IPS-18c (cell line): ENCODE results near the gene F13A1.

Experiments used
- H3K4me3 ChIP-seq: 2 replicates; pipeline ENCODE4 v1.7.0; 2013; ENCODE audit warnings: low read depth, mild to moderate bottlenecking, low read length, moderate library complexity; ENCODE audit not compliant: insufficient read depth
- H3K9me3 ChIP-seq: one replicate; pipeline ENCODE4 v1.6.1; 2013; ENCODE audit warnings: mild to moderate bottlenecking, low read length, moderate library complexity; ENCODE audit not compliant: control insufficient read depth, insufficient read depth

The F13A1 gene

GRCh38 chr6:6224933-6225486 lies 95.5 kb downstream of the F13A1 start:
- Histone ChIP-seq H3K4me3 (no peak overlapping the region), H3K9me3 (no peaks in the 10 kb centered on the region)

- no peaks in the 10 kb centered on the region for H3K9me3 ChIP-seq
Measured at GRCh38 chr6:6221787-6222535, 98.5 kb downstream of the F13A1 start.

GRCh38 chr6:6220718-6221117 lies 99.7 kb downstream of the F13A1 start:
- Histone ChIP-seq H3K9me3 (no peaks in the 10 kb centered on the region), H3K4me3 (no peak overlapping the region)

More at GRCh38 chr6:6221787-6222535, 98.5 kb downstream of the F13A1 start:
- no peak overlapping the region for H3K4me3 ChIP-seq

GRCh38 chr6:6219716-6220115 lies 100.7 kb downstream of the F13A1 start:
- H3K4me3 ChIP-seq, result no peak overlapping the region
- H3K9me3 ChIP-seq, result no peaks in the 10 kb centered on the region

DNA sequence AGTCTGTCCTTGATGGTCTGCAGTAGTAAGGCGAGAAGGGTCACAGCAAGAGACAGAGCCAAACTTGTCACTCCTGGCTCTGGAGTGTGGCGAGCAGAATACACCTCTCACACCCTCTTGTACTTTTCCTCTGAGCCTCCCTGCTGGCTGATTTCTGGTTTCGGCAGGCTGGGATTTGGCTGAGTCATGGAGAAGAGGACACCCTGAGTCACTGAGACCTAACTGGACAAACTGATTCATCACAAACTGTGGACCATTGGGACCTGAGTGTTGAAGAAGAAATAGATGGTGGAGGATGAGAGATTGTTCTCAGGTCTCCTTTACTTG lies 101.7 kb downstream of the F13A1 start:
- H3K4me3 ChIP-seq, result no peak overlapping the region
- no peaks in the 10 kb centered on the region for H3K9me3 ChIP-seq

GRCh38 chr6:6217855-6218758 lies 102.4 kb downstream of the F13A1 start:
- Histone ChIP-seq H3K9me3 (no peaks in the 10 kb centered on the region), H3K4me3 (no peak overlapping the region)

GRCh38 chr6:6210994-6211393 lies 109.5 kb downstream of the F13A1 start:
- Histone ChIP-seq H3K9me3 (peaks cover 3% of the 10 kb centered on the region), H3K4me3 (no peak overlapping the region)

DNA sequence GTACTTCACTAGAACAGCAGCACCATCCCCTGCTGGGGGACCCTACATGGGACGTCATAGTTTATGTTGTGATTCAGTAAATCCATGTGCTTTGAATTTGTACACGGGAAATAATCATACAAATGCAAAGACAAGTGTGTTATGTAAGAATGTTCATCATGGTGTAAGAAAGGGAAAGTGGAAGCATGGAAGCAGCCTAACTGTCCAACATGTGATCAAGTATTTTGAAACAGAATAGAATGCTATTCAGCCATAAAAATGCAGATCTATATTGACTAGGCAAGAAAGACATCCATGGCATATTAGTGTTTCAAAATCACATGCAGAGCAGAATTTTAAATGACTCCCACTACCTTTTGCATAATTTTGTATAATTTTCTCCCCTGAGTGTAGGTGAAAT lies 117.6 kb downstream of the F13A1 start:
- Histone ChIP-seq H3K4me3 (no peak overlapping the region), H3K9me3 (no peaks in the 10 kb centered on the region)

- H3K4me3 ChIP-seq, result no peak overlapping the region
- no peaks in the 10 kb centered on the region for H3K9me3 ChIP-seq
Measured at GRCh38 chr6:6201200-6201599, 119.3 kb downstream of the F13A1 start.

GRCh38 chr6:6199678-6200077 lies 120.8 kb downstream of the F13A1 start:
- no peak overlapping the region for H3K4me3 ChIP-seq
- no peaks in the 10 kb centered on the region for H3K9me3 ChIP-seq

DNA sequence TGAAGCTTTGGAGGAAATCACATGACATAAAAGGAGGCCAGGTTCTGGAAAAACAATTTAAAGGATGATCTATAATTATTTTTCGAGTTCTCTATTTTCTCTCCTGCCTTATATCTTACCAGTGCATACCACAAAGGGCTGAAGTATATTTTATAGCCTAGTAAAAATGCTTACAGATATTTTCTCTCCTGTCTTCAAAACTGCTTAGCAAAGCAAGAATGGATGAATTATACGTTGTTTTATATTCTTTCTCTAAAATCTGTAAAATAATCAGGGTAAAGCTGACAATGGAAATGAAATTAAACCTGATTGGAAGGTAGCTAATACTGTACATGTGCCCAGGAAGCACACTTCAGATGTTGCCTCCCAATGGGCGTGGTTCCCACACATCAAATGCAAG lies 123.7 kb downstream of the F13A1 start:
- Histone ChIP-seq H3K9me3 (no peaks in the 10 kb centered on the region), H3K4me3 (no peak overlapping the region)

DNA sequence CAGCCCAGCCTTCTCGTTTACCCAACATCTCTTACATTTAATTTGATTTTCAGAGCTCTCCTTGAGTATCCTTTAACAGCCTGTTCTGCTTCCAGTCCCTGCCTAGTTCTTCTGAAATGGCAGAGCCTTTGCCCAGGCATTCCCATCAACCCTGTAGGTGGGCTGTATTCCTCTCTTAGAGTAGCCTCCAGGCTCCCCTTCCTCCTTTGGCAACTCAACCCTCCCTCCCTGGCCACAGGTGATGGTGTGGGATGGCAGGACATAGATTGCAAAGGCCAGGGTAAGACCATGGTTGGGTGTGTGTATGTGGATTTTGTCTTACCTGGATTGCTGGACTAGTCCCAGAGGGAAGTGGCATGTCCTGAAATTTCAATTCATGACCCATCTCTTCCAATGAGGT lies 125.4 kb downstream of the F13A1 start:
- no peak overlapping the region for H3K4me3 ChIP-seq
- peaks cover 5% of the 10 kb centered on the region for H3K9me3 ChIP-seq

GRCh38 chr6:6193221-6193745 lies 127.2 kb downstream of the F13A1 start:
- no peak overlapping the region for H3K4me3 ChIP-seq
- peaks cover 5% of the 10 kb centered on the region for H3K9me3 ChIP-seq

- H3K4me3 ChIP-seq, result no peak overlapping the region
- H3K9me3 ChIP-seq, result peaks cover 5% of the 10 kb centered on the region
Measured at GRCh38 chr6:6191909-6192308, 128.6 kb downstream of the F13A1 start.

DNA sequence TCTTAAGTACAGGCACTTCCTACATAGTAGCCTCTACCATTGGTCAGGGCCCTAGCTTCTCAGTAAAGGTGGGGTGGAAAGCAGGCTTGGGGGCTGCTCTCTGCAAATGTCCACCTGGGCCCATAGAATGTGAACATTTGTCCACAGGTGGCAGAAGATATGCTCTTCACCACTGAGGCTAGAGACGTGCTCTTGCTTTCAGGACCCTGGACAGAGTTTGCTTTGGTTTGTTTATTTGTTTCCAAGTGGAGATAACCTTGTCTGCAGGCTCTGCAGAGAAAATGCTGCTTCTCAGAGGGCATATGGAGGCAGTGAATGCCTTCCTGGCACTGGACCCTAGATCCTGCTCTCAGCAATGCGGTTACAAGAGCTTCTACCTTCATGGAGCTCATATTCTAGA lies 129.0 kb downstream of the F13A1 start:
- Histone ChIP-seq H3K9me3 (peaks cover 5% of the 10 kb centered on the region), H3K4me3 (no peak overlapping the region)

- Histone ChIP-seq H3K9me3 (peaks cover 3% of the 10 kb centered on the region), H3K4me3 (no peak overlapping the region)
Measured at GRCh38 chr6:6180684-6181083, 139.8 kb downstream of the F13A1 start.

DNA sequence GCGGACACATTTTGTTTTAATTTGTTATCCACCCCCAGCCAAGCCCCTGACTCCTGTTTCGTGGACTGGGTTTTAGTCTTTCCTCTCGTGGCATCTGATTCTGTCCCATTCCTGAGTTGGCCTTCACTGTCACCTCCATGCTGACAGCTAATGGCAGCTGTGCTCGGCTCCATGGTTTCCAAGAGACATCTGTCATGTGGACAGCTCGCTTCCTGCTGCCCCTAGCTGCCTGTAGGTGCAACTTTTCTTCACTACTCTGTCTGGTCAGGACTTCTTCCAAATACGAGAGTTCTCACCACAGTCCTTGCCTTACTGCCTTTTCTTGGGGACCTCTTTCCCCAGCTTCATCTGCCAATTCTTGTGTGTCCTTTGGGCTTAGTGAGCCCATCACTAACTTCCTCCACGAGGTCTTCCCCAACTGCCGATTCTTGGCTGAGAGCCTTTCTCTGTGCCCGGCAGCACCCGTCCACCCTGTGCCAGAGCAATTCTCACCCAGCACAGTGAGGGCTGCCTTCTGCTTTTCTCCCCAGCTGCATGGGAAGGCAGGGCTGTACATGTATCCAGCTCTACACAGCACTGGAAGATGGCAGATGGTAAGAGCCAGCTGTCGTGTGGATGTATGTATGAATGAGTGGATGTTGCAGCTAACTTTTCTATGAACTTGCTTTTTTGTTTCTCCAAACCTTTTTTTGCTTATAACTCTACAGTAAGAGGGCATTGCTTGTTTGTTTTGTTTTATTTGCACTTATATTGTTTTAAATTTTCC lies 140.4 kb downstream of the F13A1 start:
- Histone ChIP-seq H3K4me3 (no peak overlapping the region), H3K9me3 (peaks cover 3% of the 10 kb centered on the region)
